AG10803 (cell line): ENCODE data around the gene APBA2.
"Not testable (repeated sequence)": the region's sequence is repeated elsewhere in the genome, so short reads cannot be mapped to it uniquely, and the experiment has no call there.

ENCODE experiments used
- DNase-seq: peaks from one replicate; pipeline ENCODE4 v3.0.0; 2010; ENCODE audit warnings: low read depth
- H3K4me3 ChIP-seq: 2 replicates; pipeline ENCODE4 v1.5.1; 2011; ENCODE audit warnings: mild to moderate bottlenecking, low read length, control low read depth
- CTCF ChIP-seq: conservative IDR thresholded peaks from 2 replicates; pipeline ENCODE4 v1.5.1; 2011; ENCODE audit warnings: mild to moderate bottlenecking, low read length, control low read depth, inconsistent platforms

APBA2 gene

DNA sequence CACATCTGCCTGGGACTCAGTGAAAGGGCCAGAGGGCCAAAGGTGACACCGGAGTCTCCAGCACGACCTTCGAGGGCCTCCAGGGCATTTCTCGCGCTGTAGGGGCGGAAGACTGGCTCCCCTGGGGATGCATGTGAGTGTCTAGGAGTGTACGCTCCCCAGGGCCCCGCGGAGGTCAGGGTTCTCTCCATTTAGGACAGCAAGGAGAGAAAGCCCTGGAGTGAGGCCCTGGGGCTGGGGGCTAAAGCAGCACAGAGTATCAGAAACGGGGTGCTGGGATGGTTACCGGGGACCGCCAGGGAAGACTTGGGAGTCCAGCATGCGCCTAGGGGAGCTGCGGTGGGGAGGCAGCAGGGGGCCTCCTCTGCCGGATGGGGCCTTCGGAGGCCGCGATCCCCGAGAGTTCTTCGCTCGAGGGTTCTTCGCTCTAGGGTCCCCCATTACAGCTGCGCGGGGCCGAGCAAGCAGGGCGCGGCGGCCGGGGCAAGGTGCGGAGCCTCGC, 595 bp upstream of the APBA2 start:
- no peak overlapping the region; the same call in 1 of the 2 replicates for H3K4me3 ChIP-seq
- no peak for DNase-seq

DNA sequence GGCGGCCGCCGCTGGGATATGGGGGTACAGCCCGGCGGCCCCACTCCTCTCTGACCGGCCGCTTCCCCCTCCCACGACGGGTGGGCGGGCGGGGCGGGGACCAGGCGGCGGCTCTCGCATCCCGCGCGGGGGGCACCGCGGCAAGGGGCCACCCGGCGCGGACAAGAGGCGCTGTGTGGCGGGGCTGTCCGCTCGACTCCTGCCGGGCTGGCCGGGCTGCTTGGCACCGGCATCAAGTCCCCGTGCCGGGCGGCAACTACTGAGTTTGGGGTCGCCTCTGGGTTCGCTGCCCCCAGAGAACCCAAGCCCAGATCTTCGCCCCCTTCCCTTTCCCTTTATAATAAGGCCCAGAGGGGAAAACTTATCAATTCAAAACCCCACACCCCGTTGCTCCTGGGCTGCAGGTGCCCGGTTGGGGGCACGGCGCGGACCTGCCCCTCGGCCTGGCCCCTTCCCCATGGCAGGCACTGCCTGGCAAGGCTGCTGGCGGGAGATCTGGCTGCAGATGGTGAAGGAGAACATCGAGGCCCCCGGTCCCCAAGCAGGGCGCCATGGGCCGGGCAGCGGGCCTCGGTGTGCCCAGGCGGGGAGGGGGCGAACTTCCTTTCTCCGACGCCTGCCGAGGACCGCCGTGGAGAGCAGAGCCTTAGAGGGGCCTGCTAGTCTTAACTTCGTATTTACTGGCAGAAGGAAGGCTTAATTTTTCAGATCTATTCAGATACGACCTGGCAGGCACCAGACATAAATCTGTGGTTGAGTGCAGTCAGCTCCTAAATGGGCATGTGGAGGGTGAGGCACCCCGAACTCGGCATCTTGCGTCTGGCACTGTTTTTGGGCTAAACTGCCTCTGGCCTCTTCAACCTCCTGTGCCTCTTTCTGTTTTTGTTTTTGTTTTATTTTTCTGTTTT, 911 bp downstream of the APBA2 start:
- TF ChIP-seq CTCF: no peak
- DNase-seq: no peak
- H3K4me3 ChIP-seq: no peak overlapping the region

More for the DNA sequence above, 595 bp upstream of the APBA2 start:
- no peak for TF ChIP-seq CTCF

DNA sequence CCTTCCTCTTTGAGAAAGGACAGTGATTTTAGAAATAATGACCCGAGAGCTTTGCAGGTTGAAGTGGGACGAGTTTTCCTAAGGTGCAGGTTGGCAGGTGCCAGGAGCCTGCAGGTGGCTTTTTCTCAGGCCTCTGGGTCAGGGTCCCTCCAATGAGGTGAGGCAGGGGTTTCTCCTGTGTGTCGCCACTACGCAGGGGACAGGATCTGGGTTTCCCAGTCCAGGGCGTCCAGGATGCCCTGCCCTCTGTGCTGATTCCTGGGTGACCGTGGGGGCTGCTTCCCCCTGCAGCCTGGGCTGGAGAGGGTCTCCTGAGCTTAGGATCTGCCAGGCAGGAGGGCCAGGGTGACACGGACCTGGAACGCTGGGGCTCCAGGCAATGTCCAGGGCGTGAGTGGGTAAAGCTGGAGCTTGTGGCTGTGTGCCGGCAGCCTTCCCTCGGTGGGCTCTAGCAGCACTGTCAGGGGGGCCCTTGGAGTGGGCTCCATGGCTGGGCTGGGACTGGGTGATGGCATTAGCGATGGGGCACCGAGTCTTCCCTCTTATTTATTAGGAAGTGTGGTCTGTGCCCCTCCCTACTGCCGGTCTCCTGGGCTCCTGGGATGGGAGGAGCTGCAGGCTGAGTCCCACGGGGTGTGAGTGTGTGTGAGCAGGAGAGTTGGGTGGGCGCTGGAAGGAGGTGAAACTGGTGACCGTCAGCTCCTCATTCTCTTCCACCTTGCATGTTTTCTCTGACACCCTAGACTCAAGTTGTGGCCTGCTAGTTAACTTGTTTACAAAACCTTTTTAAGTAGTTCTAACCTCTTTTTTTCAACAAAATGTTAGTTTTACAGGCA, 1.8 kb downstream of the APBA2 start:
- no peak for DNase-seq
- no peak for TF ChIP-seq CTCF
- H3K4me3 ChIP-seq: no peak overlapping the region

- TF ChIP-seq CTCF: no peak
- DNase-seq: no peak
- no peak overlapping the region for H3K4me3 ChIP-seq
Observed at GRCh38 chr15:28888302-28888894, 2.6 kb downstream of the APBA2 start.

DNA sequence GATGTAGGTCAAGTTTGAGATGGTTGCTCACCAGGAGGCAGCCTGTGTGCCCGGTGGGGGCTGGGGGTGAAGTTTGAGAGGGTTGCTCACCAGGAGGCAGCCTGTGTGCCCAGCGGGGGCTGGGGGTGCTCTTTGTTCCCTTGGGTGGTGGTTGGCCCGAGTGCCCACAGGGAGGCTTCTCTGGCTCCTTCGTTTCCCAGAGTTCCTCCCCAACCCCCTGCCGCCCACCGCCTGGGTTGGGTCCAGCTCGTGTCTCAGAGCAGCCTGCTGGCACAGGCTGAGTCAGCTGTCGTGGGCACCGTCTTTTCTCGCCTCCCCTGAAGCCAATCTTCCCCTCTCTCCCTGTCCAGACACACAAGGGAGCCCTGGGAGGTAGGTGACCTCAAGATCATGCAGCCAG, 3.1 kb downstream of the APBA2 start:
- no peak for DNase-seq
- TF ChIP-seq CTCF: no peak
- H3K4me3 ChIP-seq: no peak overlapping the region

DNA sequence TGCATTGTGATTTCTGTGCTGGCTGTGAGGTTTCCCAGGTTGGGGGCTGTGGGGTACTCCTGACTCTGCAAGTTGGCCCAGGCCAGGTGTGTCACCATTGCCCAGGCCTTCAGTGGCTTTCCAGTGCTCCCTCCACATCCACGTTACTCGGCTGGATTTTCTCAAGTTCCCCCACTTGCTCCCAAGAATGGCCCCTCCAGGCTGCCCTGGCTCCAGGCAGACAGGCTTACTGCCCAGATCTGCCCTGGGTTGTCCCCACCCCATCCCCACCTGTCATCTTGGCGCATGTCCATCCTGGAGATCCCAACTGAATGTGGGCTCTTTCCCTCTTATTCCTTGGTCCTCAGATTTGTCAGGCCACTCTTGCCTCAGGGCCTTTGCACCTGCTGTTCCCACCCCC, 3.6 kb downstream of the APBA2 start:
- TF ChIP-seq CTCF: no peak
- no peak overlapping the region for H3K4me3 ChIP-seq
- no peak for DNase-seq

- not testable (repeated sequence) for DNase-seq, H3K4me3 ChIP-seq
Observed at GRCh38 chr15:28889871-28890270, 4.1 kb downstream of the APBA2 start.

GRCh38 chr15:28890291-28890690, 4.5 kb downstream of the APBA2 start:
- not testable (repeated sequence) for DNase-seq, H3K4me3 ChIP-seq
